HCT116 (cell line): ENCODE results near the gene PPP1R37. TPM values are rescaled to one million over a fixed set of nuclear protein-coding genes. Genes with fewer than 3 reads are reported as not detected.

Source experiments
- ATAC-seq: fragments of 200-7000 bp; cut with Tn5 transposase; 2 replicates; pipeline ENCODE4 v1.9.1; 2020; ENCODE audit warnings: mild to moderate bottlenecking, moderate library complexity
- BruUV-seq: library from RNA; stranded (reverse); fragments of 400-500 nt; replicated peaks from 2 replicates; lab custom pipeline; 2021; lab: Mats Ljungman, UMichigan
- CTCF ChIA-PET: fragments of 300-600 bp; sonication (Branson Sonifier 250); formaldehyde crosslinking; loops from one replicate; lab custom pipeline; 2021; ENCODE audit warnings: antibody characterized with exemption; lab: Charles Lee
- POLR2A ChIA-PET: fragments of 300-600, 350-600 bp; sonication (Branson Sonifier 250); formaldehyde crosslinking; loops from one replicate; lab custom pipeline; 2021; ENCODE audit warnings: antibody characterized with exemption; lab: Charles Lee
- RAD21 ChIA-PET, 2 experiments: fragments of 300-600 bp; sonication (Branson Sonifier 250); formaldehyde crosslinking; loops; one replicate each; lab custom pipeline; 2023; ENCODE audit warnings: low total read pairs in 2 of 2; ENCODE audit not compliant: uncharacterized antibody in 2 of 2, unreplicated experiment in 2 of 2, low non-redundant PET in 1 of 2; lab: Charles Lee
- DNase-seq: peaks from one replicate; pipeline ENCODE4 v3.0.0-alpha.2; 2010; ENCODE audit warnings: low read depth, low spot score
- H2AFZ ChIP-seq: fragments of 200-600 bp; shearing (Covaris generic), sonication (generic); 2 replicates; pipeline ENCODE4 v1.6.1; 2017; ENCODE audit warnings: low read depth, mixed run types, mixed read lengths, antibody characterized with exemption, low read length; ENCODE audit not compliant: poor library complexity, severe bottlenecking
- H3K27ac ChIP-seq: 2 replicates; pipeline ENCODE4 v1.5.1; 2012; ENCODE audit warnings: low read depth, low read length
- H3K27me3 ChIP-seq: fragments of 200-600 bp; sonication (generic); 2 replicates; pipeline ENCODE4 v1.6.1; 2016; ENCODE audit warnings: mixed run types, low read length, mixed read lengths; ENCODE audit not compliant: insufficient read depth
- H3K36me3 ChIP-seq, 2 experiments: fragments of 200-500 bp in 1 of 2; fragments of 200-600 bp in 1 of 2; sonication (Bioruptor generic) in 1 of 2; sonication (generic) in 1 of 2; 2 replicates each; pipeline versions ENCODE4 v1.5.1 to v1.6.1; 2014 to 2016; ENCODE audit warnings: low read length in 2 of 2, inconsistent platforms in 1 of 2, mixed read lengths in 1 of 2, mixed run types in 1 of 2; ENCODE audit not compliant: insufficient read depth in 2 of 2, control insufficient read depth in 1 of 2
- H3K4me1 ChIP-seq, 2 experiments: fragments of 200-600 bp in 1 of 2; sonication (generic) in 1 of 2; 2 replicates each; pipeline versions ENCODE4 v1.5.1 to v1.6.1; 2012 to 2017; ENCODE audit warnings: low read length in 2 of 2, inconsistent platforms in 1 of 2, mild to moderate bottlenecking in 1 of 2, mixed read lengths in 1 of 2, mixed run types in 1 of 2, moderate library complexity in 1 of 2; ENCODE audit not compliant: insufficient read depth in 2 of 2, control insufficient read depth in 1 of 2
- H3K4me2 ChIP-seq: fragments of 200-600 bp; sonication (generic); 2 replicates; pipeline ENCODE4 v1.6.1; 2017; ENCODE audit warnings: mixed run types, low read length, mixed read lengths
- H3K4me3 ChIP-seq, 2 experiments: fragments of 200-600 bp in 1 of 2; sonication (generic) in 1 of 2; replicated peaks in 1 of 2; 2 replicates each; pipeline ENCODE4 v1.5.1; 2011 to 2016; ENCODE audit warnings: low read length in 2 of 2, control low read depth in 1 of 2, low read depth in 1 of 2, mild to moderate bottlenecking in 1 of 2, mixed read lengths in 1 of 2, mixed run types in 1 of 2
- H3K79me2 ChIP-seq: fragments of 200-600 bp; sonication (generic); 2 replicates; pipeline ENCODE4 v1.6.1; 2017; ENCODE audit warnings: mild to moderate bottlenecking, mixed run types, low read length, moderate library complexity, mixed read lengths; ENCODE audit not compliant: insufficient read depth
- H3K9ac ChIP-seq: fragments of 200-600 bp; sonication (generic); 2 replicates; pipeline ENCODE4 v1.6.1; 2016; ENCODE audit warnings: low read length, mixed read lengths
- H3K9me2 ChIP-seq: fragments of 200-600 bp; sonication (generic), shearing (Covaris generic); 2 replicates; pipeline ENCODE4 v1.6.1; 2017; ENCODE audit warnings: mixed run types, mild to moderate bottlenecking, moderate library complexity; ENCODE audit not compliant: insufficient read depth
- H3K9me3 ChIP-seq, 2 experiments: fragments of 200-500 bp in 1 of 2; fragments of 200-600 bp in 1 of 2; sonication (Bioruptor generic) in 1 of 2; sonication (generic) in 1 of 2; 2 replicates each; pipeline ENCODE4 v1.6.1; 2014 to 2017; ENCODE audit warnings: low read length in 2 of 2, mixed read lengths in 2 of 2, inconsistent platforms in 1 of 2, low read depth in 1 of 2, mild to moderate bottlenecking in 1 of 2, mixed run types in 1 of 2, moderate library complexity in 1 of 2; ENCODE audit not compliant: control insufficient read depth in 1 of 2, insufficient read depth in 1 of 2
- H4K20me1 ChIP-seq: fragments of 200-600 bp; sonication (generic), shearing (Covaris generic); 2 replicates; pipeline ENCODE4 v1.6.1; 2017; ENCODE audit warnings: mixed run types, mild to moderate bottlenecking, moderate library complexity; ENCODE audit not compliant: insufficient read depth
- CEBPB ChIP-seq: IDR thresholded peaks from 2 replicates; pipeline ENCODE4 v1.6.1; 2012; ENCODE audit warnings: low read depth
- CTCF ChIP-seq, 3 experiments: fragments of 200-600 bp in 1 of 3; sonication (generic) in 1 of 3; IDR thresholded peaks in 2 of 3; conservative IDR thresholded peaks in 1 of 3; 2 replicates each; pipeline ENCODE4 v1.5.1; 2012 to 2017; ENCODE audit warnings: low read depth in 2 of 3, low read length in 2 of 3, antibody characterized with exemption in 1 of 3, borderline replicate concordance in 1 of 3, control low read depth in 1 of 3, mild to moderate bottlenecking in 1 of 3, mixed read lengths in 1 of 3, mixed run types in 1 of 3, moderate library complexity in 1 of 3; ENCODE audit not compliant: insufficient read depth in 1 of 3
- REST ChIP-seq: IDR thresholded peaks from 2 replicates; pipeline ENCODE4 v1.6.1; 2012; ENCODE audit warnings: low read depth
- SIN3A ChIP-seq: IDR thresholded peaks from 2 replicates; pipeline ENCODE4 v1.6.1; 2012; ENCODE audit warnings: low read depth
- SRF ChIP-seq: IDR thresholded peaks from 2 replicates; pipeline ENCODE4 v1.6.1; 2012; ENCODE audit warnings: low read depth
- ZNF274 ChIP-seq: fragments of 200-500 bp; sonication (Bioruptor generic); IDR thresholded peaks from 2 replicates; pipeline ENCODE4 v1.6.1; 2014; ENCODE audit warnings: mild to moderate bottlenecking, low read depth, low read length, inconsistent platforms
- intact Hi-C: fragments of 100-400 bp; cut with micrococcal nuclease; formaldehyde crosslinking; loops from 2 replicates; pipeline ENCODE4 v1.10.0; 2022
- total RNA-seq: library from RNA; stranded (reverse); gene quantifications from one replicate; pipeline ENCODE4 v1.2.1, GENCODE V29; 2021; ENCODE audit not compliant: unreplicated experiment

The PPP1R37 gene
- total RNA-seq, 1 experiment from 2014 or later, result 32.7 TPM

GRCh38 chr19:45135176-45135885 lies 42.4 kb downstream of the PPP1R37 start:
- no peak overlapping the region for H3K27ac ChIP-seq
- BruUV-seq, result no TSS peak
- peaks cover 10 to 11% of the 10 kb centered on the region in 2 experiments; a peak in 3 of 4 replicates for H3K4me1 ChIP-seq
- CTCF ChIA-PET, result no interaction called here
- no peak overlapping the region for H3K4me3 ChIP-seq
- H3K9me2 ChIP-seq, result no peaks in the 10 kb centered on the region
- H3K9ac ChIP-seq, result no peak overlapping the region
- no peak for TF ChIP-seq REST
- TF ChIP-seq SIN3A, result no peak
- no peak for TF ChIP-seq ZNF274
- TF ChIP-seq CEBPB, result no peak
- TF ChIP-seq CTCF (IDR thresholded peaks at IDR 0.05 in 2 of 3, conservative IDR thresholded peaks at IDR 0.05 in 1 of 3; ENCODE audit: borderline replicate concordance in 1 of 3, insufficient read depth in 1 of 3, low read depth in 2 of 3, low read length in 2 of 3), result no peak
- TF ChIP-seq SRF, result no peak
- TF ChIP-seq, all 23 proteins: peak for 0
- no peak for DNase-seq
- ChIA-PET POLR2A (no interaction called here), RAD21 (no interaction called here)
- no peak for ATAC-seq
- Histone ChIP-seq H4K20me1 (no peaks in the 10 kb centered on the region), H3K36me3 (no peaks in the 10 kb centered on the region), H3K9me3 (no peaks in the 10 kb centered on the region), H3K4me2 (no peak overlapping the region), H3K79me2 (peaks cover 60% of the 10 kb centered on the region; the same call in 1 of the 2 replicates), H3K27me3 (no peaks in the 10 kb centered on the region), H2AFZ (no peak overlapping the region)
- intact Hi-C loops, result no loop called here
